Dedifferentiated amniotic fluid mesenchymal stem cell (primary cell): ENCODE results near the gene ACTRT3.
"Not testable (repeated sequence)": the region's sequence is repeated elsewhere in the genome, so short reads cannot be mapped to it uniquely, and the experiment has no call there.

ENCODE experiments used
- DNase-seq: peaks from one replicate; pipeline ENCODE4 v3.0.0-alpha.2; 2016; ENCODE audit errors: extremely low spot score

ACTRT3 gene

DNA sequence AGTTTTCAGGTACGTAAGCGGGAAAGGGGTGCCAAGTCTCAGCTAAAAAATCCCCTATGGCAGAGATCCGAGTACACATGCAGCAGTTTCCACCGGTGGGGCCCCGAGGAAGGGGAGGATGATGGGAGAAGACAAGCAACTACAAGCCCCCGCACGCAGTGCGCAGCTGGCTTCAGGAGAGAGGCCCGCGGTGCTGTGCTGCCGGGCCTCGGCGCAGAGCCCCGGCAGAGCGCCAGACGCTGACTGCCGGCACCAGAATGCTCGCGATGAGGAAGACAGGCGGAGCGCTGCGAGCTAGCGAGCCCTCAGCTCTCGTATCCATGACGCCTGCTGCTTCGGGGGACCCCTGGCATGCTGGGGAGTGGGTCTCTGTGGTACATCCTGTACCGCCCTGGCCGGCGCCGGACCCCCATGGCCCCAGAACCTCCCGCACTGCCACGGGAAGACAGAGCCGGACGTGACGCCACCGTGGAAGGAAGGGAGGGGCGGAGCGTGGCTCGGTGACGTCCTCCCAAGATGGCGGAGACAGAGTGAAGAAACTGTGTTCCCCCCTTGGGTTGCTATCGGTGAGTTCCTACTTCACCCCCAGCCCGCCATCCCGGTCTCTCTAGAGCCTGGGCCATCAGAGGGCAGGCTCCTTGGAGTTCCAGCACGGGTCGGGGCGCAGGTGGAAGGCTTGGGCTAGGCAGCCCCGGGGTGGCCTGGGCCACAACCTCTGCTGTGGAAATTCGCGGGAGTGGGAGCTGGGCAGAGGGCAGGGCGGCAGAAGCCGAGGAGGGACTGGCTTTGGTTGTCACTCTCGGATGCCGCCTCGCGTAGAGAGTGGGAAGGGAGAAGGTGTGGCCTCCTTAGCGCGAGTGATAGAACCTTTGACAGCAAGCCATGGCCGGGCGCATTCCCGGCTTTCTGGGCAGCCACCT is 3.8 kb upstream of the ACTRT3 start, which contains the start of gene MYNN:
Gene MYNN (plus strand): TSS at position 500 of the 920 bp plus-strand sequence. CDS start 900 bp downstream, outside the sequence.
- DNase-seq = peak; percentile 86

DNA sequence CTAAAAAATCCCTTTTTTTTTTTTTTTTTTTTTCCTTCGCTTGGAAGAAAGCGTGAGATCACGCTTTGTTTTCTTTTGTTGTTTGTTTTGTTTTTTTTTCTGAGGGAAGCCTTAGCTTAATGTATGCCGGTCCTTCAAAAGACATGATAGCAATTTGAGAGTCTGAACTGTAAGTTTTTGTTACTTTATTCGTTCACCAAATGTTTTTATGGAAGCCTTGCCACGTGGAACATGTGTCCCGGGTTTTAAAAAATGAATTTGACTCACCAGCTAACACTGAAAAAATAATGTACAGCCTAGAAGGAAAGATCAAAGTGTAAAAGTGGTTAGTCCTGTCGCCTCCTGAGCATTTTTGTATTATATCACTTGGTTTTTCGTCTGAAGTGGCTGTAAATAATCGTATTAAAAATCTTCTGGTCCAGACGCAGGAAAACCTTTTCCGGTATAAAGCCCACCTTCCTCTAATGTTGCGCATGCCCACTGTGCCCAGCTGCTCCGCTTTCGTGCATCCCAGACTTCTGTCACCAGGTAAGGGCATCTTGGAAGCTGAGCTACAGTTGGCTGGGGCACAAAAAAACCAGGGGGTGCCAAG is 3.0 kb upstream of the ACTRT3 start:
- peak; percentile 66 for DNase-seq

DNA sequence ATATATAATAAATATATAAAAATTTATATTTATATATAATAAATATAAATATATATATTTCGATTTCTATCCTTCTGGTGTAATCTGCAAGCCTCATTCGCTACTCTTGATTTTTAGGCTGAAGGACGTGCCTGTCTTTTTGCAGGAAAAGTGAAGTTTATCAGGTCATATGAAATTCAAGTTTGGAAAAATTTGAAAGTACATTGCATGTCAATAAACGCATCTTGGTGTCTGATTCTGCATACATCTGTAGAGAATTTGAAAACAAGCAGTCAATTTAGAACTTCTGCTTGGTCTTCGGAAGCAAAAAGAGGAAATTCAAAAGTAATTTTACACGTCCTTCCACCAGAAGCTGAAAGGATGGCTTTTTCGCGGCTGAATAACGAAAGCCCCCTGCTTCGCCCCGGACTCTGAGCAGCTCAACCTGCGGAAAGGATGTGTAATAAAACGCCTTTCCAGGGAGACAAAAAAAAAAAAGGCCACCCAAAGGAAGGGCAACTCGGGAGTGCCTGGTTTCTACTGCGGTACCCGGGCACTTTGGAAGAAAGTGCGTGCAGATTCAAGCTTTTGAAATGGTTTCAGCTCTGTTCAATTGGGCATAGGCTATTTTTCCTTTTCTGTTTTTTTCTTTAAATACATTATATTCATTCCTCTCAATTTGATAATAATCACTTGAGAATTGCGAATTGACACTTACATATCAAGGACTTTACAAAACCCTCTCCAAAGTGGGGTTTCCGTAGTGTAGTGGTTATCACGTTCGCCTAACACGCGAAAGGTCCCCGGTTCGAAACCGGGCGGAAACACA is 2.3 kb upstream of the ACTRT3 start:
- DNase-seq = peak; percentile 83

DNA sequence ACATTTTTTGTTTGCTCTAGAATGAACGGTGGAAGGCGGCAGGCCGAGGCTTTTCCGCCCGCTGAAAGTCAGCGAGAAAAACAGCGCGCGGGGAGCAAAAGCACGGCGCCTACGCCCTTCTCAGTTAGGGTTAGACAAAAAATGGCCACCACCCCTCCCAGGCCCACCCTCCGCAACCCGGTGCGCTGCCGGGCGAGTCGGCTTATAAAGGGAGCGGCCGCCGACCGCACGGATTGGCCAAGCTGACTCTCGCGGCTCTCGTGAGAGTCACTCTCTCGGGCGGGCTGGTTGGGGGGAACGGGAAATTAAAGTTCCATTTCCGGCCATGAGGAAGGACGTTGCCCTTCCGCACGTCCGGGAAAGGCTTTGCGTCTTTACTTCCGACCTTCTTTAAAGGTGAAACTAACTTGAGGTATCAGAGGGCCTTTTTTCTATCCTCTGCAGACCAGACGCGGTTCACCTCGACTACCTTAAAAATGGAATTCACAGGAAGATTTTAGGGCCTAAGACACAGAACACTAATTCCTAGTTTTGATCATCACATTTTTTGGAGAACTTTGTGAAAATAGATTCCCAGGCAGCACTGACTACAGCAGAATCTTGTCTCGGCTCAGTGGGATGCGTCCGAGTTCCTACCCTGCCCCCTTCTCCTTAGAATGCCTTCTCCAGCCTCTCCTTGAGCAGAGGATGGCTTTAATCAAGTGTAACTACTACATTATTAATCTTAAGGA is 4.3 kb downstream of the ACTRT3 start, which contains the start of gene TERC:
Gene TERC (minus strand): TSS at position 179 of the 731 bp plus-strand sequence.
- peak; percentile 80 for DNase-seq

DNA sequence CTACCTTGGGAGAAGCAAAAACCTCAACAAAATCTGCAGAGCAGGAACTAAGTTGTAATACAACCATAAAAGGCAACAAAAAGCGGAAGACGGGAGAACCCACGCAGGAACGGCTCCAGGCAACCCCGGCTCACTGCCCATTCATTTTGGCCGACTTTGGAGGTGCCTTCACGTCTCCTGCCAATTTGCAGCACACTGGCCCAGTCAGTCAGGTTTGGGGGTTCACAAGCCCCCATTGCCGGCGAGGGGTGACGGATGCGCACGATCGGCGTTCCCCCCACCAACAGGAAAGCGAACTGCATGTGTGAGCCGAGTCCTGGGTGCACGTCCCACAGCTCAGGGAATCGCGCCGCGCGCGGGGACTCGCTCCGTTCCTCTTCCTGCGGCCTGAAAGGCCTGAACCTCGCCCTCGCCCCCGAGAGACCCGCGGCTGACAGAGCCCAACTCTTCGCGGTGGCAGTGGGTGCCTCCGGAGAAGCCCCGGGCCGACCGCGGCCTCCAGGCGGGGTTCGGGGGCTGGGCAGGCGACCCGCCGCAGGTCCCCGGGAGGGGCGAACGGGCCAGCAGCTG is 5.0 kb downstream of the ACTRT3 start:
- DNase-seq = peak; percentile 27

DNA sequence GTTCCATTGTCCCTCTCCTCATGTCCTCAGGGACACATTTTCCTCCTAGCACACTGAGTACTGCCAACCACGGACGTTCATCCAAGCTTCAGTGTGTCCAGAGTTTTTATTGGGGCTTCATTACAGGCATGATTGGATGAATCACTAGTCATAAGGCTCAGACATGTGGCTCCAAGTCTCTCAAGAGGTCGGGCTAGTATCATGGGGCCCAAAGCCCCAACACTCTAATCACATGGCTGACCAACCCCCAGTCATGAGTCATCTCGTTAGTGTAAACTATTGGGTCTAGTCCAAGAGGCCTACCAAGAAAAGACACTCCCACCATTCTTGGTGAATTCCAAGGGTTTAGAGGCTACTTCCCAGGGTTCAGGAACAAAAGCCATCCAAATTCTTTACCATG is 8.9 kb downstream of the ACTRT3 start:
- no peak for DNase-seq

DNA sequence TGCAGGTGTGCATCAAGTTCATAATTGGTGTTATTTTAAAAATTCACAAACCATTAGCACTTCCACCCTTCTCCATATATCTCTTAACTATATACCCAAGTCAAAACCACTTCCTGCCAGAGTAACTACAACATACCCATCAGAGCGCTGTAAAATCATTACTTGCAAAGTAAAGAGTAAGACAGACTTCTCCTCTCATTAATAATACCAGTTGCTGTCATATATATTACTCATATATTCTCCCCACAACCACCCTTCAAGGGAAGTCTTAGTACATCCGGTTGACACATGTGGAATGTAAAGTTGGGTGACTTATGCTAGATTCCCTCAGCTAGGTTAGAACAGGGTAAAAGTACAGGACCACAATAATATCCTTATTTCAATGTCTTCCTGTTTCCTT is 10.1 kb downstream of the ACTRT3 start:
- no peak for DNase-seq

DNA sequence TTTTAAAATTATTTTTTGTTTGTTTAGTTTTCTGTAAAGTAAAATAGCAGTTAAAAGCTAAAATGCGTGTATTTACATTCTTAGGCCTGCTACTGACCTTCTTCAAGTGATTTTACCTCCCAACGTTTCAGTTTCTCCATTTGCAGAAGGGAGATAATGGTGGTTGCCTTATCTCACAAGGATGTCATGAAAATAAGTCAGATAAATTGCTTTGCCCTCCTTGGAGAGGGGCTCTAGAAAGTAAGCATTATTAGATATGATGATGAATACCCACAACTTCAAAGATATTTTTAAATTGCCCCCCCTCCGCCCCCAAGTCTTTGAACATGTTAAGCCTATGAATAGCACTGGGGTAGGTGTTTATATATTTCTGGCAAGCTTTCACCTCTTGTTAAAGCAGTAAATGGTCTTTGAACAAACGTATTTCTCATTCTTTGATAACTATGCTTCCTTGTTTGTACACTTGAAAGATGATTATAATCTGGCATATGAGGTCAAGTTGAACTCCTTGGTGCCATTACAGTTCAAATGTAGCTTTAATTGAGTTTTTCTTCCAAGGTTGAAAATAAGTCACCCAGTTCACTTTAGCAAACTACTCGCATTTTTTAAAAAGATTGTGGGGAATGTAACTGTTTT is 10.9 kb downstream of the ACTRT3 start:
- DNase-seq = no peak

DNA sequence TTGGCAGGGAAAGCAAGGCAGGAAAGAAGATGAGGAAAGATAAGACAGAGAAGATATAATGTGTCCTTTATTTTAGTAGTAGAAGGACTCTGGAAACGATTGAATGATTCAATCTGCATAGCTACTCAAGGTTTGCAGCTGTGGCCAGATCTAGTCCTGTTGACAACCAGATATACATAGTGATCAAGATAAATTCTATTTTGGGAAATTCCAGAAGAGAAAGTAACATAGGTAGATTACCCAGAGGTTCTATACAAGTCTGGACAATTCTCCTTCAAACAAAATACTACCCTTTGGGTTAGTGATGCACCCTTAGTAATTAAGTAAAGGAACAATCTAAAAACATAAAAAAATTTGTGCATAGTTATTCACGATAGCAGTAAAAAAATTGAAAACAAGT is 13.9 kb downstream of the ACTRT3 start:
- no peak for DNase-seq

DNA sequence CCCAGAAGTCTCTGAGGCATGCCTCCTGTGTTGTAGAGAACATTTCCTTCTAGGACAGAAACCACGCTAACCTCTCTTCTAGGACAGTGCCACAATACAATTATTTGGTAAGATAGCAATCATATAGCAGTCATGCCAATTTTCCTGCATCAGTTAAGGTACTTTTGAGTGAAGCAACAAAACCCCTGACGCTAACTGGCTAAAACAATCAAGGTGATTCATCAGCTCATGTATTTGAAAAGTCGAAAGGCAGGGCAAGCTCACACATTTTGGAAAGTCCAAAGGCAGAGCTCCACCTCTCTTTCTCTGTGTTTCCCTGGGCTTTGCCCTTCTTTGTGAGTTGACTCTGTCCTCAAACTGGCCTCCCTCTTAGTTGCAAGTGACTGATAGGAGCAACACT is 14.7 kb downstream of the ACTRT3 start:
- no peak for DNase-seq

DNA sequence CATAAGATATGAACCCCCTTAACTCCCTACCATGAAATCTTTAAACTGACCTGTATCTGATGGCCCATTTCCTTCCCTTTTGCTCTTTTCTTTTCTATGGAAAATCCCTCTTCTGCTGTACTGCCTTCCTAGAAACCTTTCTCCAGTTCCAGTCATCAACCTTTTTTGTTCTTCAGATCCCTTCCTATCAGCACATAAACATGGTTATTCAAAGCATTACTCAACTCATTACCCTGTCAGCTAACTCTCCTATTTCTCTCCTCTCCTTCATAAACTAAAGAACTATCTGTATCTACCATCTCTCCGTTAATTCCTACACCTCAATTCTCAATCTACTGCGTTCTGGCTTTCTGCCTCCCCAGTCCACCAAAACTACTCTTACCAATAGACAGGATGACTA is 17.5 kb downstream of the ACTRT3 start:
- no peak for DNase-seq

DNA sequence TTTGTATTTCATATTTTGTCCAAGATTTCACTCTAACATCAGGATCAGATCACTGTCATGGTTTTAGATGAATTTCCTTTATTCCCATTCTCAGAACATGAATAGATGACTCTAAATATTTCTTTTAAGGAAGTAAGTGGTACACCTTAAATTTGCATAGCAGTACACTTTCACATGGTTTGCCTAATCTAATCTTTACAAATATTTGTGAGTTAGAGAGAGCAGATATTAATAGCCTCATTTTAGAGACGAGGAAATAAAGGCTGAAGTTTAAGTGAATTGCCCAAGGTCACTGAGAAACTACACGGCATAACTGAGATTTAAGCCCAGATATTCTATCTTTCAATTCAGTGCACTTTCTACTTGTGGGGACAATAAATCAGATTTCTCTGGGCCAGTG is 18.7 kb downstream of the ACTRT3 start:
- no peak for DNase-seq

DNA sequence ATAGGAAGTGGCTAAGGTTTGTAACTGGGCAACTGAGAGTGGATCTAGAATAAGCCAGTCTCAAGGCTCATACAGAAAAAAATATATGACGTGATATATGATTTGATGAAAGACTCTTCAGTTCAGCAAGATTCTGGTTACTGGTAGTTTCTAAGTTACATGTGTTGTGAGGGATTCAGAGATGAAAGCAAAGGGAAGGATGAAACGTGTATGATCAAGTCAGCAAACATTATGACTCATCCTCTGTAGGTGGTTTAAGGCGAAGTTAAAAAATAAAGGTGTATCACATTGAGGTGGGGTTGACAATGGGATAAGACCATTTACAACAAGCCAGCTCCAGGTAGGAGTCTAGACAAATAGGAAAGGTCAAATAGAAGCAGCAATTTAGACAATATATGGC is 20.7 kb downstream of the ACTRT3 start:
- no peak for DNase-seq

DNA sequence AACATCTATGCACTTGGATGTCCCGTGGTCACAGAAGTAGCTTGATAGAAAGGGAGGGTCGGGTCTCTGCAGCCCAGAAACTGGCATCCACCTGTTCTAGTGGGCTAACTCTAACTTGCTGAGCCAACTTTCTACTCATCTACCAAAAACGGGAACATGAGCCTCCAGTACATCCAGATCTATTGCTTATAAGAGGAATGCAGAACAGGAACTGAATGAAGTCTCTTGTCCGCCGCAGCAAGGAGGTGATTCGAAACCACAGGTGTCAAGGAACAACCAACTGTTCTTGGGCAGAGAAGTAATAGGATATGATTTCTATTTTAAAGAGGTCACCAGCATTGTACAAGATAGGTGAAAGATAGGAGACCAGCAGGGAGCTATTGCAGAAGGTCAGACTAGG is 22.4 kb downstream of the ACTRT3 start:
- no peak for DNase-seq

DNA sequence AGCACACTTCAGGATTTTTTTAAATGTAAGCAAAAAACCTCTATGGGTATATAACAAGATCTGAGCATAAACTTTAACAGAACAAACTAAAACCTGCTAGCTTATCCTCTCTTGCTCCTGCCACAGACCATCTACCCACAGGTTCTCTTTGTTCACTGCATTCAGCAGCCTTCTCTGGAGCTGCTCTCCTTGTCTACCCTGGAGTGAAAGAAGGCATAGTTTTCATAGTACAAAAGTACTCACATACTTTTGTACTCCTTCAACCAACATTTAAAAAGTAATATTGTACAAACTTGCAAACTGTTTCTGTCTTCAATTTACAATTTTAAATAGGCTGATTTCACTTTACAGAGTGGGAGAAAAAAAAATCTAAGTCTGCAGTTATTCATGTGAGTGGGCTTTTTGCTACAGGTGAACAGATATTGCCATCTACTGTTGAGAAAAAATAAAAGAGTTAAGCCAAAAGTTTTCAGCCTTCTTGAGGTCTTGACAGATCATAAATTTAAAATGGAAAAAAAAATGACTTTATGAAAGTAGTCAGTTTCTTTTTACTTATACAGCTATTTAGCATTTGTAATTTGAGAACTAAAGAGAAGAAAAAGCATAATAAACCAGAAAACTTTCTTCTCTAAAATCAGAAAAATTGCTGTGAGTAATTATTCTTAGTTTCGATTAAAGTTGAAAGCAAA is 24.9 kb downstream of the ACTRT3 start:
- peak; percentile 57 for DNase-seq

DNA sequence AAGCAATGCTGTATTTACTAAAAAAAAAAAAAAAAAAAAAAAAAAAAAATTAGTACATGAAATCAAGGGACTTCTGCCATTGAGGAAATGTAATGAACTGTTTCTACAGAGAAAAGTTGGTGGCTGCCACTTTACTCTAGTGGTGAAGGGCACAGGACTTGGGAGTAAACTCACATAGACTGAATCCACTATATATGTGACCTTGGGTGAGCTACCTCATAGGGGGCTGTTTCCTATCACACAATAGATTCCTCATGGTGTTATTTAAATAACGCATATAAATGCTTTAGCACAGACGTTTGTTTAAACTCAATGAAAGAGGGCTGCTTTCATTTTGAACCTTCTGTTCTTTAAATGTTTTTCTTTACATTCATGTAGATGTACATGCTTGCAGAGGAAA is 30.3 kb downstream of the ACTRT3 start:
- DNase-seq = no peak

DNA sequence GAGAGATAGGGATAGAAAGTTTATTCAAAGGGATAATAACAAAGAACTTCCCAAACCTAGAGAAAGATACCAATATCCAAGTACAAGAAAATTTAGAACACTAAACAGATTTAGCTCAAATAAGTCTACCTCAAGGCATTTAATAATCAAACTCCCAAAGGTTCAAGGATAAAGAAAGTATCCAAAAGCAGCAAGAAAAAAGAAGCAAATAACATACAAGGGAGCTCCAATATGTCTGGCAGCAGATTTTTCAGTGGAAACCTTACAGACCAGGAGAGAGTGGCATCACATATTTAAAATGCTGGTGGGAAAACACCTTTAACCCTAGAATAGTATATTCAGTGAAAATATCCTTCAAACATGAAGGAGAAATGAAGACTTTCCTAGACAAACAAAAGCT is 37.5 kb downstream of the ACTRT3 start:
- DNase-seq = not testable (repeated sequence)

DNA sequence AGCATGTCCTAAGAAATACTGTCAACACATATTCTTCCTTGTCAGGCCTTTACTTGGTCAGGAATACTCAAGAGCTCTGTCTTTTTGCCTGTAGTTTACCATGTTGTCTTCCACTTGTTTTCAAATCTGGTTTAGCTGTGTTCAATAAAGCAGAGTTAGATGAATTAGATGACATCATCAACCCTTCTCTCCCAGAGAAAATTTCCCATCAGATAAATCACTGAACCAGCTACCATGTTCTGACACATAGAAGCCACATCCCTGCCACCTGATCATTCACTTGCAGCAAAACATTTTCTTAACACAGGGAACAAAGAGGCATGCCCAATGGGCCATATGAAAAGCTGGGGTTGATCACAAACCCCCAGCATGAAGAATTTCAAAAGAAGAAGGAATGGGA is 46.6 kb downstream of the ACTRT3 start:
- no peak for DNase-seq

DNA sequence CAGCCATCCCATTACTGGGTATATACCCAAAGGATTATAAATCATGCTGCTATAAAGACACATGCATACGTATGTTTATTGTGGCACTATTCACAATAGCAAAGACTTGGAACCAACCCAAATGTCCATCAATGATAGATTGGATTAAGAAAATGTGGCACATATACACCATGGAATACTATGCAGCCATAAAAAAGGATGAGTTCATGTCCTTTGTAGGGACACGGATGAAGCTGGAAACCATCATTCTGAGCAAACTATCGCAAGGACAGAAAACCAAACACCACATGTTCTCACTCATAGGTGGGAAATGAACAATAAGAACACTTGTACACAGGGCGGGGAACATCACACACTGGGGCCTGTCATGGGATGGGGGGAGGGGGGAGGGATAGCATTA is 50.9 kb downstream of the ACTRT3 start:
- DNase-seq = not testable (repeated sequence)
